Anterior cingulate cortex (tissue), 58 donors: ENCODE data around the gene TUBB8B.
"Not testable (repeated sequence)": the region's sequence is repeated elsewhere in the genome, so short reads cannot be mapped to it uniquely, and the experiment has no call there.

ENCODE experiments used
- DNase-seq, 58 donors: peaks; one replicate each; lab custom pipeline; 2025; lab: John Stamatoyannopoulos, UW

Gene TUBB8B

DNA sequence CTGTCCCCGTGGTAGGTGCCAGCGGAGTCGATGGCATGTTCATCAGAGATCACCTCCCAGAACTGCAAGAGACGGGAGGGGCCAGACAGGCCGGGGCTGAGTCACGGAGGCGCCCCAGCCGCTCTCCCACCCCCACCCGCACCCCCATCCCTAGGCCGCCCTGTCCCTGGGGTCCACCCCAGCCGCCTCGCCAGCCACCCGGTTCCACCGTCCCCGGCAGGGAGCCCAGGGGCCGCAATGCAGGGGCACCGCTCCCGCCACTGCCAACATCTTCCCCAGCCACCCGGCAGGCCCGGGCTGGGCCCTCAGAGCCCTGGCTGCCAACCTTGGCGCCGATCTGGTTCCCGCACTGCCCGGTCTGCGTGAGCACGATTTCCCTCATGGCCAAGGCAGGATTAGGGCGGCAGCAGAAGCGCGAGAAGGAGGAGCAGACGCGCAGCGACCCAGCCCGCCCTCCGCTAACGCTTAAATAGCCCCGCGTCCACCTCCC, at the start of gene TUBB8B:
Gene TUBB8B, minus strand, starts transcription at position 440 of the 490 bp plus-strand sequence. Its CDS starts 58 bp downstream, at position 382.
- DNase-seq: not testable (repeated sequence)

GRCh38 chr18:97252-97914, 48.0 kb upstream of the TUBB8B start:
- DNase-seq: not testable (repeated sequence)

DNA sequence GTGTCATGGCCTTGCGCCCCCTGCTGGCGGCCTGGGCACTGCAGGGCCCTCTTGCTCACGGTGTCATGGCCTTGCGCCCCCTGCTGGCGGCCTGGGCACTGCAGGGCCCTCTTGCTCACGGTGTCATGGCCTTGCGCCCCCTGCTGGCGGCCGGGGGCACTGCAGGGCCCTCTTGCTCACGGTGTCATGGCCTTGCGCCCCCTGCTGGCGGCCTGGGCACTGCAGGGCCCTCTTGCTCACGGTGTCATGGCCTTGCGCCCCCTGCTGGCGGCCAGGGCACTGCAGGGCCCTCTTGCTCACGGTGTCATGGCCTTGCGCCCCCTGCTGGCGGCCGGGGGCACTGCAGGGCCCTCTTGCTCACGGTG, 47.3 kb upstream of the TUBB8B start:
- not testable (repeated sequence) for DNase-seq

DNA sequence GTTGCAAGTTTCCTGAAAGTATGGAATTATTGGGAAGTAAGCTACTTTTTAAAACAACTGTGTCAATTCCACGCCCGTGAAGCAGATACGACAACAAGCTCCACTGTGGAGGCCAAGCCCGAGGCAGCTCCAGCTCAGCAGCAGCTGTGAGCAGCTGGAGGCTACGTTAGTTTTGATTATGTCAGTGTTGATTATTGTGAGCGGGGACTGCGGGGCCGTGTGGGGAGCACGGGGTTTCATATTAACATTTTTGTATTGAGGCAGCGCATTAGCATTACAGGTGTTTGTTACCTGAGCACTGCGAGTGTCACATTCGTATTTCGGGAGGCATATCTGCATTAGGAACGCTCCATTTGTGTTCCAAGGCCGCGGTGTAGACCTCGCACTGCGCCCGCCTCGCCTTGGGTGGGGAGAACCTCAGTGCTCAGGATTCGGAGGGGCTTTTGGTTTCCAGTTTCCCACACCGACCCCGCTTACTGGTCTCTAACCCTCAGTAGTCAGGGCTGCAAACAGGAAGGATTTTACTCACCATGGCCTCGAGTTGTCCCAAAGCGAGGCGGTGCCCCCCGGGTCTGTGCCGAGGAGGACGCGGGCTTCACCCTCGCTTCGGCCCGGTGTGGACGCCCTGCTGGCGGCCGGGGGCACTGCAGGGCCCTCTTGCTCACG, 46.8 kb upstream of the TUBB8B start:
- not testable (repeated sequence) for DNase-seq

DNA sequence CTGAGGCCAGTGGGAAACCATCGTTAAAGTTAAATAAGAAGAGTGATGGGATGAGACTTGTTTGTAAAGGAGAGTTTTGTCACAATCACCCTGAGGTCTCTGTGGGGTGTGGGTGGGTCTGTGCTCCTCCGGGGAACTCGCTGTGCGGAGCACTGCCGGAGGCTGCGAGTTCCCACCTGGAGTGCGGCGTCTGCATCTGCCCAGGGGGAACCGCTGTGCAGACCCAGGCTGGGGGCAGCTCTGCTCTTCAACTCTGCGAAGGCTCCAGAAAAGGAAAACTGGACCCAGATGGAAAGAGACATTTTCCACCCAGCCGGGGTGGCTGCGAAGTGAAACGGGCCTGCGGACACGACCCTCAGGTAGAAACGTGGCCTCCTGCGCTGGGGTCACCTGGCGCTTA, 46.2 kb upstream of the TUBB8B start:
- not testable (repeated sequence) for DNase-seq

DNA sequence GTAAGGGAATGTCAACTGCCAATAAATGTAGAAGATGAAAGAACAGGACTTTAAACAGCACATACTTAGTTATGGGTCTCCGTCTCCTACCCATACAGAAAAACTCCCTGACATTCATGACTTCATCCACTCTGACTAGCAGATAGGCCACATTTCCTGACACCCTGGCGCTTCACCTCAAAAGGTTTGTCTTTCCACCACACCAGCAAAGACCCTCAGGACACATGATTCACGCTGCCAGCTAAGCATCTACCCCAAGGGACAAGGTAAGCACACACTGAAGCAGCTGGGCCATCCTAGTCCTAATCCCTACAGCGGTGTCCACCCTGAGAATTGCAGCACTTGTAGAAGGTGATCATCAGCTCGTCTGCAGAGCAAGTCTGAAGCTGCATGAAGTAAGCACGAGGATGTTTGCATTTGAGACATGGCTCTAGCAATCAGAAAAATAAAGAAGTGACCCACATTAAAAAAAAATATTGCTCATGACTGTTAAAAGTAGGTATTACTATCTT, 44.5 kb upstream of the TUBB8B start:
- not testable (repeated sequence) for DNase-seq

- DNase-seq: not testable (repeated sequence)
Measured at GRCh38 chr18:91561-91960, 42.1 kb upstream of the TUBB8B start.

DNA sequence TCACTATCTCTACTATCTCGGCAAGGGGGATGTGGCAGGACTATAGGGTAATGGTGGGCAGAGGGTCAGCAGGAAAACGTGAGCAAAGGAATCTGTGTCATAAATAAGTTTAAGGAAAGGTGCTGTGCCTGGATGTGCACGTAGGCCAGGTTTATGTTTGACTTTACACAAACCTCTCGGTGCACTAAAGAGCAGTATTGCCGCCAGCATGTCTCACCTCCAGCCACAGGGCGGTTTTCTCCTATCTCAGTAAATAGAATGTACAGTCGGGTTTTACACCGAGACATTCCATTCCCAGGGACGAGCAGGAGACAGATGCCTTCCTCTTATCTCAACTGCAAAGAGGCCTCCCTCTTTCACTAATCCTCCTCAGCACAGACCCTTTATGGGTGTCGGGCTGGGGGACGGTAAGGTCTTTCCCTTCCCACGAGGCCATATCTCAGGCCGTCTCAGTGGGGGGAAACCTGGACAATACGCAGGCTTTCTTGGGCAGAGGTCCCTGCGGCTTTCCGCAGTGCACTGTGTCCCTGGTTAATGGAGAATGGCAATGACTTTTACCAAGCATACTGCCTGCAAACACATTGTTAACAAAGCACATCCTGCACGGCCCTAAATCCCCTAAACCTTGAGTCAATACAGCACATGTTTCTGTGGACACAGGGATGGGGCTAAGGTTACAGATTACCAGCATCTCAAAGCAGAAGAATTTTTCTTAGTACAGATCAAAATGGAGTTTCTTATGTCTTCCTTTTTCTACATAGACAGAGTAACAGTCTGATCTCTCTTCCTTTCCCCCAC, 41.2 kb upstream of the TUBB8B start:
- DNase-seq: not testable (repeated sequence)

DNA sequence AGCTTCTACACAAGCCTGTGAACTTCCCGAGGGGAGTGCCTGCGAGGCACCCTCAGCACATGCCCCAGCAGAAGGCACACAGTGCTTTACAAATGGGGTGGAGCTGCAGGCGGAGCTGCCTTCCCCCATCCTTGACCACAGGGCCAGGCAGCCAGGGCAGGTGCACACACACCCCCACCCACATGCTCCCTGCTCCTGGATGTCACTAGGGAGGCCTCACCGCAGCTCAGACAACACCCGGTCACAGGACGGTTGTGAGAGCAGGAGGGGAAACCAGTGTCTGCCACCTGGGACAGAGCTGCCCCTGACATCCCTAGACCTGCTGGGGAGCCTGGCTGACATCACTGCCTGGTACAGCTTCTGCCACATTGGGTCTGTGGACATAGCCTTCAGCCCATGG, 39.7 kb upstream of the TUBB8B start:
- not testable (repeated sequence) for DNase-seq

- not testable (repeated sequence) for DNase-seq
Measured at GRCh38 chr18:84801-85200, 35.4 kb upstream of the TUBB8B start.

DNA sequence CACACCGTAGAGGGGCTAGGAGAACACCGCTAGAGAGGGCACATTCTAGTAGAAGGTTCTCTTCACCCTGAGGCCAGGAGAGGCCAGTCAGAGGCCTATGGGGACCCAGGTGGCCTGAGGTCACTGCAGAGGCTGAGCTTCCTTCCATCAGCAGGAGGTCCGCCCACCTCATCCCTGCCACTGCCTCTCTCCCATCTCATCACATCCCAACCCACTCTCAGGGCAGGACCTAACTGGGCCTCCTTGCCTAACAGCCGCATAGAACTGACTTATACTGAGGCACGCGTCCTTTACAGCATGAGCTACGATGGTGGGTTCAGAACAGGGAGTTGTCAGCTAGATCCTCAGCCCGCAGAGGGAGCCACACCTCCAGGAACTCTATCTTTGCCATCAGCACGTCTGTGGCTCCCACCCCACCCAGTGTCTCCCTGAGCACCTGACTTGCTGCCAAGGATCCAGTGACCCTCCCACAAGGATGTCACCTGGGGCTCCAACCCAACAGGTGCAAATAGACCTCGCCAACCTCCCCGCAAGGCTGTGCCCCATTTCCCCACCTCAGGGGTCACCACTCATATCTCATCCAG, 33.3 kb upstream of the TUBB8B start:
- DNase-seq: not testable (repeated sequence)

DNA sequence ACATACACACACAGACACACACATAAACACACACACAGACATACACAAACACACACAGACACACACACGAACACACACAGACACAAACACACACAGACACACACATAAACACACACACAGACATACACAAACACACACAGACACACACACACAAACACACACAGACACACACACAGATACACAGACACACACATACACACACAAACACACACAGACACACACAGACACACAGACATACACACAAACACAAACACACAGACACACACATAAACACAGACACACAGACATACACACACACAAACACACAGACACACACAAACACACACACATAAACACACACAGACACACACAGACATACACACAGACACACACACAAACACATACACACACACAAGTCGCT, 31.5 kb upstream of the TUBB8B start:
- not testable (repeated sequence) for DNase-seq

GRCh38 chr18:80202-80601, 30.8 kb upstream of the TUBB8B start:
- DNase-seq: not testable (repeated sequence)

DNA sequence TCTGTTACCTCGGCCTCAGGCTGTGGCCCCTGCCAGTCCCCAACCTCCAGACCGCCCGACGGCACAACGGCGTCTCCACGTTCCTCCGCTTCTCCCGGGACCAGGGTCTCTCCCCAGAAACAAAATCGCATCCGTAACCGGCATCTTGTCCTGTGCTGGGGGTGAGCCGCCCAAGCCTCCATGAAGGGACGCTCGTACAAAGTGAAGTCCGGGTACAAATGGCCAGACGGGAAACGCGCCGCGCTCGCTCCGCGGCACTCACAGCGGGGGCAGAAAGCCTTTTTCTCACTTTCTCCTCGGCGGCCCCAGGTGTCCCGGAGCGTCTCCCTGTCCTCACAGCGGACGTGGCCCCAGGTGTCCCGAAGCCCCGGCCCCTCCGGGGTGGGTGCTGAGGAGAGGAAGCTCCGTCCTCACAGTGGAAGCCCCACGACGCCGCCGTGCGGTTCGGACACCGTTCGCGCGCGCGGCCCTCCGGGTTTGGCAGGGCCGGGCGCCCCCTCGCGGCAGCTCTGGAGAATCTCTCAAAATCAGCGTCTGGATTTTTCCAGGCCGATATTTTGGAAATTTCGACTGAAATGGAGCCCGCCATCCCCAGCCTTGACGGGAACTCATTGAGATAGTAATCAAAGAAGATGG, 26.2 kb upstream of the TUBB8B start:
- not testable (repeated sequence) for DNase-seq

- DNase-seq: not testable (repeated sequence)
Measured at GRCh38 chr18:73181-73777, 23.9 kb upstream of the TUBB8B start.

- DNase-seq: not testable (repeated sequence)
Measured at GRCh38 chr18:67701-68100, 18.3 kb upstream of the TUBB8B start.

DNA sequence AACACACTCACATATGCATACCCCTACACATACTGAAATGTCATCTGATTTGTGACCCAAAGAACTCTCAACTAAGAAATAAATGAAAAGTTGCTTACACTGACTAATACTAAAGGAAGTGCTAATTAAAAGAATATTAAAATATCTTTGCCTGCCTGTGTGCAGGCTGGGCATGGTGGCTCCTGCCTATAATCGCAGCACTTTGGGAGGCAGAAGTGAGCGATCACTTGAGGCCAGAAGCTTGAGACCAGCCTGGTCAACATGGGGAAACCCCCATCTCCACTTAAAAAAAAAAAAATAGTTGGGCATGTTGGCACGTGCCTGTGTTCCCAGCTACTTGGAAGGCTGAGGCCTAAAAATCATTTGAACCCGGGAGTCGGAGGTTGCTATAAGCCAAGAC, 14.9 kb upstream of the TUBB8B start:
- DNase-seq: not testable (repeated sequence)

GRCh38 chr18:63656-64055, 14.2 kb upstream of the TUBB8B start:
- DNase-seq: not testable (repeated sequence)

GRCh38 chr18:54388-54787, 5.0 kb upstream of the TUBB8B start:
- DNase-seq: not testable (repeated sequence)

- DNase-seq: not testable (repeated sequence)
Measured at GRCh38 chr18:48696-49095, 719 bp downstream of the TUBB8B start.
